RPMI7951 (cell line): ENCODE measurements around the gene FTMT. TPM values are rescaled to one million over a fixed set of nuclear protein-coding genes. Genes with fewer than 3 reads are reported as not detected.

ENCODE experiments used
- total RNA-seq: library from RNA; depleted of rRNA; stranded (reverse); fragments of >200 nt; shearing (Covaris generic); gene quantifications from 2 replicates; pipeline ENCODE4 v1.2.3, GENCODE V29; 2014; rRNA removed

The FTMT gene
- total RNA-seq, 1 experiment from 2014 or later = not detected

Other genes with a start within 250 kb of the FTMT start
- 11.3 and 17.2 TPM in 2 replicates for gene SRFBP1, start 110.1 kb downstream of the FTMT start, total RNA-seq
- 28.4 and 32.2 TPM in 2 replicates for gene LOX, start 226.4 kb downstream of the FTMT start, total RNA-seq